ENCODE results near the gene NACAD.
A peak's percentile ranks its signal among the peaks of the same experiment; 100 is the strongest.
"Not testable (repeated sequence)": the region's sequence is repeated elsewhere in the genome, so short reads cannot be mapped to it uniquely, and the experiment has no call there.

Gene NACAD

DNA sequence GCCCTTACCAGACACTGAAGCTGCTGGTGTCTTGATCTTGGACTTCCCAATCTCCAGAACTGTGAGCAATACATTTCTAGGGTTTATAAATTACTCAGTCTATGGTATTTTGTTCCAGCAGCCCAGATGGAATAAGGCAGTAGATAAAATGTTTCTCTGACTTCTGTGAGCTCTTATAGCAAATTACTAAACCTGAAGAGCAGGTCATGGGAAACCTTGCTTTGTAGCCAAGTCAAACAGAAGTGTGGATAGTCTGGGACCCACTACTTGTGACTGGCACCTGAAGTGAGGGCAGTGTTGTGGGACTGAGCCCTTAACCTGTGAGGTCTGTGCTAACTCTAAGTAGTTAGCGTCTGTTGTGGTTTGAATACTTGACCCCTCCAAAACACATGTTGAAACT, 27.3 kb upstream of the NACAD start:
- DNase-seq, result no peak

DNA sequence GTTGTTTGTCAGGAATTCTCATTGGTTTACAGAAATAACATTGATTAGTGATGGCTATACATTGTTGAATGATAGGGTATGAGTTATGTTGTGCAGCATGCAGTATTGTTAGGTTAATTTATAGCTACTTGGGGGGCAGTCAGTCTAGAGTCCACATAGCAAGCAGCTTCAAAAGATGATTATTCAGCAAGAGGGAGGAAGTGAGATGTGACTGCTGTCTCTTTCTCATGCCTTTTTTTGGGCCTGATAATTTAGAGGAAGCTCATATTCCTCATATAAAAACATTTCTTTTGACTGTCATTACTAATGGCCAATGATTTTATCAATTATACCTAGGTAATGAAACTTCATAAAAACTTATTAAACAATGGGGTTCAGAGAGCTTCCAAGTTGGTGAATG, 26.2 kb upstream of the NACAD start:
- no peak for DNase-seq

DNA sequence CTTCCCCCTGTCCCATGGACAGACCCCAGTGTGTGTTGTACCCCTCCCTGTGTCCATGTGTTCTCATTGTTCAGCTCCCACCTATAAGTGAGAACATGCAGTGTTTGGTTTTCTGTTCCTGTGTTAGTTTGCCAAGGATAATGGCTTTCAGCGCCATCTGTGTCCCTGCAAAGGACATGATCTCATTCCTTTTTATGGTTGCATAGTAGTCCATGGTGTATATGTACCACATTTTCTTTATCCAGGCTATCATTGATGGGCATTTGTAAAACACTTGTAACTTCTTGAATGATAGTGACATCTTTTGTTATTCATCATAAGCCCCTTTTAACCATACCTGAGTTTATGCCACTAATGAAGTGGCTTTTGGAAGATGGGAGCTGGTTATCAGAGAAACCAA, 25.5 kb upstream of the NACAD start:
- DNase-seq, result not testable (repeated sequence)

DNA sequence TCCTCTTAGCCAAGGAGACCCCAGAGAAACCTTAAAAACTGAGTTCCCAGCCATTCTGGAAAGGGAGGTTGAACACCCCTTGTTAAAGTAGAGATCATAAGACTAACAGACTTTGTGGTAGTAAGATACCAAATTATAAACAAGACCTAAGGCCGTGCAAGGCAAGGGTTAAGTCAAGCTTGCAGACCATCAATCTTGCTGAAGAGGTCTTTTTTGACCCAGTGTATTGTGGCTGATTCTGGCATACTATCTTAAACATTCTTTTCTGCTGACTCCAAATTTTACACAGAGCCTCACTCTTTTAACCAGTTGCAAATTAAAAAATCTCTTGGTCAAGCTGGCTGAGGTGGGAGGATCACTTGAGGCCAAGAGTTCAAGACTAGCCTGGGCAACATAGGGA, 23.9 kb upstream of the NACAD start:
- DNase-seq, result no peak

DNA sequence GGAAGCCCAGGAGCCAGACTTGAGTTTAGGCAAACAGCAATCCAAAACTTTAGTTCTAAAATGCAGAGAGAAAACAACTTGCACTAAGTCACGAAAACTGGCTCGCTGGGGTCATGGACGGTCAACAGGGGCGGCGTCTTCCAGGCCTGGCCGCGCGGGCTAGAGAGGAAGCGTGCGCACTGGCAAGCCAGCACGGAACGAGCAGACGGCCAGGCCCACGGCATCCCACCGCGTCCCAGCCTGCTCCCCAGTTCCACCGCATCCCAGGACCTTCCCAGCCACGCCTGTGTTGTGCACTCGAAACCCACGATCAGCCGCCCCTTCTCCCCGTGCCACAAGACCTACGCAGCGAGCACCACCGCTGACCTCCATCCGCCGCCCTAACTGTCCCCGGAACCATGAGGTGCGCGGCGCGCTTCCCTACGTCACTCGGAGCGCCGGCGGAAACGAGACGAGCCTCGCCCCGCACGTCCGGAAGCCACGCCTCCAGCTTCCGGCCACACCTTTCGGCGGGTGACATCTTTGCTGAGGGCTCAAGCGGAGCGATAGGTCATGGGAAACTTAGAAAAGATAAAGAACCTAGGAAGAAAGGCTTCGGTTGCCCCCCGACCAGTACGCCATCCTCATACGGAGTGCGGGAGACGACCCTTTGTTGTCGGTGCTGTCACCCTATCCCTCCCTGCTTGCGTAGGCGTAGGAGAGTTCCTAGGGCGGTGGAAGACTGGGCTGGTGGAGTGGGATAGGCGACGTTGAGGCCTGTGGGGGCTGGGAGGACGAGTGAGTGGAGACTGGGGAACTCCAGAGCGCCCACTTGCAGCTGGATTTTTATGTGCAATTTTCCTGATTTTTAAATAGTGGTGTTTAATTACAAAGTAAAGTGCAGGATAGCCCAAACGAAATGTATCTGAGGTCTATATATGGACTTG, 22.8 kb upstream of the NACAD start, which contains the start of gene TBRG4:
TBRG4 (minus strand) TSS at position 400 of the 926 bp plus-strand sequence. CDS start 2,460 bp downstream, outside the sequence.
- peak; percentile 92 for DNase-seq

DNA sequence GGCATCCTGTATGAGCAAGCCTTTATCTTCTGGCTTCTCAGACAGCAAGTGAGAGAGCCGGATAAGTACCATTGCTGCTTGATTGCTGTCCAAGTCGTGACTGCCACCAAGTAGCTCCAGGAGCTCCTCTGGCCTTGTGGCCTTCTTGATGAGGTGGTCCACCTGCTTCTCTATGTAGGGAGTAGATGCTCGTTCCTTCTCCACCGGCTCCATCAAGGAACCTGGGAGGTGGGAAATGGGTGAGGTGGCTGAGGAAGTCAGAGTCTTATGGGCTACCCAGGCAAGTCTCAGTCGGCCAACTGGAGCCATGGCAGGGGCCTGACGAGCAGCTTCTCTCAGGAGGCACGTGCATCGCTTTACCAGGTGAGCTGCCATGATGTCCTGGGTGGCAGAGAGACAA, 20.1 kb upstream of the NACAD start:
- no peak for DNase-seq

DNA sequence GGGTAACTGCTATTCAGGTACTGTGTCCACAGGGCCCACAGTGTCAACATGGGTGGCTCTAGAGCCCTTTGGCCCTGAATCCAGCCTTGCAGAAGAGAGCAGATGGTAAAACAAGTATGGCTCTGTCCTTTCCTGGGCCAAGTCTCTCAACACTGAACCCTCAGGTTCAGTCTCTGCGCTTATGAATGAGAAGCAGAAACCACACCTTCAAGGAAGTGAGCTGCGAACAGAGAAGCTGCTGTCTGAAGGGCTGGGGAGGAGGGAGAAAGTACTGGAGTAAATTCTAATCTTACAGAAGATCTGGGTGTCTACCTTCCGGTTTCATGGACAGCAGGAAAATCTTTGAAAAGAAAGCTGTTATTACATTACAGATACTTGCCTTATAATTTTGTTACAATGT, 18.6 kb upstream of the NACAD start:
- no peak for DNase-seq

DNA sequence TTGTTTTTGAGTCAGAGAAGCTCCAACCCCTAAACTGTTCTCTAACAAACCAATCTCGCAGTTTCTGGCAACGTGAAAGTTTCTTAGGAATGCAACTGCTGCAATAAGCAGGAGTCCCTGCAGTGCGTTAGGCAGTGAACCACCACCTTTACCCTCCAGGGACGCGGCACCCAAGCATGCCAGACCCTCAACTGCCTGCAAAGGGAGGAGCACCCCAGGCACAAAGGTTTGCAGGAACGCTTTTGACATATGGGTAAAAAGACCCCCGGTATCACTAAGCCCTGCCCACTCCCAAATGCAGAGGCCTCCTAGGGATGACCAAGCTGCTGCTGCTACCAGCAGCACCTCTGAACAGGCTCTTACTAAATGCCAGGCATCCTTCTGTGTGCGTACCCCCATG, 18.1 kb upstream of the NACAD start:
- no peak for DNase-seq

DNA sequence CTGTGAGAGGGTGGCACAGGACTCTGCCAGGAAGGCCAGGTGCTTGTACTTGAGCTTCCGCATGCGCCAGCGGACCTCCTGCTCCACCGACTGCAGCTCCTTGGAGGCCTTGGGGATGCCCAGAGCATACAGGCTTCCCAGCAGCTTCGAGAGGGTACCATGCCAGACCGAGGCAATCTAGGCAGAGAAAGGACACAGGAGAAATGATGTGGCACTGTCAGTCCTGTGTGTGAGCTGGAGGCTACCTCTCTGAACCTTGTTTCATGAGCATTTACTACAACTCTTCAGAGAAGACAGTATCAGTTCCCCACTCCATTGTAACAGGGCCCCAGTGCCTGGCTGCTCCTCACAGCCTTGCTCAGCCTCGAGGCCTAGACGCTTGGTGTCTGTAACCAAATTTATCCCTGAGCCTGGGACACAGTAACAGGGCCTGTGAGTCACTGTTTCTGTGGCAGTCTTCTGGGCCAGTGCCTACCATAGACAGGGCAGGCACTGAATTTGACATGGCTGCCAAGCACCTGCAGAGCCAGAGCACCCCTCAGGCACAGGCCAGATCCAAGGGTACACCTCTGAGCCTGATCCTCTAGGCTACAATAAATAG, 16.9 kb upstream of the NACAD start:
- no peak for DNase-seq

DNA sequence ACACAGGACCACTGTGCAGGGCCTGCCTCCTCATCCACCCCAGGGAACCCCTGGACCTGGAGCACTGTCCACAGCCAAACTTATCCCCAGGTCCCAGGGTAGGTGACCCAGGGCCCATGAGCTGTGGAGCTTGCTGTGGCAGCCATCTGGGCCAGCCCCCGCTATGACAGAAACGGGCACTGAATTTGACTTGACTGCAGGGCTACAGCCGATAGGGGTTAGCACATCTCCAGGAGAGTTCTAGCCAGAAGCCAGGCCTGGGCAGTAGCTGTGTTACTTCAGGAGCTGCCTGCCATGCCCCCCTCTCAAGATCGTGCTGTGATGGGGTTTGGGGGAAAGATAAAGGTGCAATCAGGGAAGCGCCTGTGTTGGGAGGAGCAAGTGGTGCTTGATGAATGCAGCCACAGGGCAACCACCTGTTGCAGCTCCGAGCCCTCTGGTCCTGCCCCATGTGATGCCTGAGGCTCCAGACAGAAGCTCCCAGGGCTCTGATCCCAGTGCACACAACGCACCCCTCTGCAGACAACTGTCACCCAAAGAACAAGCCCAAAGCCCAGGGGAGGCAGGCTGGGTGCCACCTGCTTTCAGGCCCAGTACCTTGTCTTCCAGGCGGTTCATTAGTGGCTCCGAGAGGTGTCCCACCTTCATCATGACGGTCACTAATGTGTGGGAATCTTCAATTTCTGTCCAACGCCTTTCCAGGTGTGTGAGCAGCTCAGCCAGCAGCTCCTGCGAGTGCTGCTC, 16.2 kb upstream of the NACAD start:
- DNase-seq, result no peak

DNA sequence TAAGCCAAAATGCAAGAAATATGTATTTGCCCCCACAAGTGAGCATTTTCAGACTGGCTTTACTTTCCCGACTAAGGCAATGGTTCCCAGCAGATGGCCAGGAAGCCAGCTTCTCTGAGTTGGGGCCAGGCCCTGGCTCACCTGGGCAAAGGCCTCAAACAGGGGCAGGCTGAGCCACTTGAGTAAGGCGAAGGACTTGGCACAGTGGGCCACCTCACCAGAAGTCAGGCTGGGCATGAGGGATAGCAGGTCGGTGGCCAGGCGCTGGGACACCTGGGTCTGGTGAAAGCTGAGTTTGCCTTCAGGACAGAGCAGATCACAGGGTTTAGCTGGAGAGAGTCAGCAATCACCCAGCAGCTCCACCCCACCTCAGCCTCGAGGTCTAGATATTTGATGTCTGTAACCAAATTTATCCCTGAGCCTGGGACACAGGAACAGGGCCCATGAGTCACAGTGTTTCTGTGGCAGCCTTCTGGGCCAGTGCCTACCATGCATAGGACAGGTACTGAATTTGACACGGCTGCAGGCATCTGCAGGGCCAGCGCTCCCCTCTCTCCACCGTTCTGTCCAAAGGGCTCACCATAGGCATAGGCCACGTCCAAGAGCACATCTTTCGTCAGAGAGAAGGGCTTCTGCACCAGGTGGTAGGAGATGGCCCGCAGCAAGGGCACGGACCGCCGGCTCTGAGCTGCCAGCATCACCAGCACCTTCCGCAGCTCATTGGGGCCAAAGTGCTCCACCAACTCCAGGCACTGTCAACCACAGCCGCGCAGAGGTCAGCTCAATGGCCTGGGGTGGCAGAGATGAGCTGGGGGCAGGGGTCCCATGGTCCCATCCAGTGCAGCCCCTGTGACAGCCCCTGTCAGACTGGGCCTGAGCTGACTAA, 15.4 kb upstream of the NACAD start:
- DNase-seq, result no peak

DNA sequence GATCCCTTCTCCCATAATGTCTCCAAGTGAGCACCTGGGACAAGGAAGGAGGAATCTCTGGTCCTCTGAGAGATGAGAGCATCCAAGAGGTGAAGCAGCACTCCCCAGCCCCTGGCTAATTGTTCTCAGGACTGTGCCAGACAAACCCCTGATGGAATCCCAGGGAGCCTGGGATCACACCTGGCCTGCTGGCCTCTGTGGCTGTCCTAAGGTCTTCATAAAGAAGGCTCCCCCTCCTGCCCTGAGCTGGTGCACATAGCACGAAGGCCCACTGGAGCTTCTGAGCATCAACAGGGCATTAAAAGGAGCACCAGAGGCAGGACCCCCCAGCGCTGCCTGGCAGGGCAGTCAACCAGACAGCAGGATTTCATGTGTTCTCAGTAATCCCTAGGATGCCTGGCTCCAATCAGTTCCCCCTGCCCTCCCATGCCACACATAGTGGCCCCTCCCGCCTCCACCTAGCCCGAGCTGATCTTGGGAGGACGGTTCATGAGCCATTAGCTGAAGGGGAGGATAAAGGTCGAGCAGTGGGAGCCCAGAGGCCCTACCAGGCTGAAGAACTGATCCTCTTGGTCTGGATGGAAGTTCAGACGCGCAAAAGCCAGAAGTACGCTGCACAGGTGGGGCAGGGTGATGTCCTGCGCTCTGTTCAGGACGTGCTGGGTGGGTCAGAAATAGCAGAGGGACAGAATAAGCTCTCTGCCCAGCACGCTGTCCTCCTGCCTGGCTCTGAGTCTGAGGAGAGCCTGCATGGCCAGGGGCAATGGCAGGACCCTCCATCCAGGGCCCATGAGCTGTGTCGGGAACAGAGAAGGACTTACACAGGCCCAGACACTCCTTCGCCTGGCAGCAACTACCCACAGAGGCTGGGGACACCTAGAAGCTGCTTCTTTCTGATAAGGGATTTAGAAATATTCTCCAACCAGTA, 14.3 kb upstream of the NACAD start:
- DNase-seq, result no peak

DNA sequence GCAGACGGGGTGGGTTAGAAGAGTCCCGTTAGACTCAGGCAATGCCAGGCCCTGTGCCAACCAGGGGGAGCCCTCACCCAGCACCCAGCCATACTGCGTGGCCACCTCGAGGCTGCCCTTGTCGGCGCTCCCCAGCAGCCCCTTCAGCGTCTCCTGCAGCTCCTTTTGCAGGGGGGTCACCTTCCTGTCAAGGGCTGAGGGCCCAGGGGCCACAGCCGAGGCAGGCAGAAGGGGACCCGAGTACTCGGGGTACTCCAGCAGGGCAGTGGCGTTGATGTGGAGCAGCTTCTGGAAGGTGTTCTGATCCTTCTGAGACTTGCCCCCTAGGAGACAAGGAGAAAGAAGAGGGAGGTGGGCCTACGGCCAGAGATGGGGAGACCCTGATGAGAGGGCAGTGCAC, 13.0 kb upstream of the NACAD start:
- no peak for DNase-seq

DNA sequence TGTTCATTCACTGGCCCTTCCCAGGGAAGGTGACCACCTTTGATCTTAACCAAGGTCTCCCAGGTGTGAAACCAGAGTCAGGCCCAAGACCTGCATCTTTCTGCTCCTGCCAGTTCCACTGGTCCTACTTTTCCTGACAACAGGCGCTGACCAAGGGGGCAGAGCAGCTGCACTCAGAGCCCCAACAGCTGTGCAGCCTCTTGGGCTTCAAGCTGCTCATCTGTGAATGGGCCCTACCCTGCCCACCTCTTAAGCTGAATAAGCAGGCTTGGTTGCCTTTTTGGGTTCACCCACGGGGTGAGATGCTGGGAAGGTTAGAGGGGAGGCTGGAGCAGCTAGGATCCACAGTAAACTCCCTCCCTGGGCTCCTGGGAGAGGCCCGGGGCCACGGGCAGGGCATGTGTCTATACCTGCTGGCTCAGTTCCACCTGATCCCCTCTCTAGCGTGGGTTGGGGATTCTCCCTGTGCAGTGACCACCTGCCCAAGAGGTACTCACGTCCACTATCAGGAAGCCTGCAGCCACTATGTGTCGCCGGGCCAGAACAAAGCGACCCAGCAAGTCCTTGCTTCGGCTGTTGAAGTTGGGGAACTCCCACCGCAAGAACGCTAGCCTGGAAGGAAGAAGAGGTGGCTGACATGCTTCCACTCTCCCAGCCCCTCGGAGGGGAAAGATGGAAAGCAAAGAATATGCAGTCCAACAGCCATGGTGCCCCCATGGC, 12.2 kb upstream of the NACAD start:
- DNase-seq, result no peak

DNA sequence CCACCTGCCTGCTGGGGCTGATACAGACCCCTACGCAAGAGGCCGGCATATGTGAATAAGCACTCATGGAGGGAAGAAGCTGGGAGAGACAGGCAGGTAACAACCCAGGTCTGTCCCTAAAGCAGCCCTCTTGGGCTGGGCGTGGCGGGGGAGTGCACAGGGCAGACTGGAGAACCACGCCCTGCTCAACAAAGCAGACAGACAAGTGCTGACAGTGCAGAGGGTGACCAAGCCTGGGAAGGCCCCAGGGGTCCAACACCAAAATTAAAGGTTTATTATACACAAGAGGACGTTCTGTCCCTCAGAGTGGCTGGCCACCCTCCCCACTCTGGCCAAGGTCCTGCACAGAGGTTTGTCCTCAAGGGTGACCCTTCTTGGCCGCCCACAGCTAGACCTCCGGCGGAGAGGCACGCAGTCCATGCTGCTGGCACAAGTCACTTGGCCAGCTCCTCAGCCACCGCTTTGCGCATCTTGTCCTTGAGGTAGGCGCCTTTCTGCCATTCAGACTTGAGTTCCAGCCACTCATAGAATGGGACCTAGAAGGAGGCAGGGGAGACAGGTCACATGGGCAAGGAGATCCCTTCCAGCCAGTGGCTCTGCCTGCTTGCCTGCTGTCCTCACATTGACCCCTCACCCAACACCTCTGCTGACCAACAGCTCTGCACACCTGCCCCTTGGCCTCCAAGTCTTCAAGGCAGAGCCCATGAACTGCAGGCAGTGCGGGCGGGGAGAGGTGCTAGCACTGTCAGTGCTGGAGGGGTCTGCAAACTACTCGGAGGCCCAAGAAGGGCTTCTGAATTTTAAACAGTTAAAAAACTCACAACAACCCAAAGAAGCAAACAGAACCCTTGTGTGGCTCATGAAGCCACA, 11.4 kb upstream of the NACAD start:
- DNase-seq, result no peak

DNA sequence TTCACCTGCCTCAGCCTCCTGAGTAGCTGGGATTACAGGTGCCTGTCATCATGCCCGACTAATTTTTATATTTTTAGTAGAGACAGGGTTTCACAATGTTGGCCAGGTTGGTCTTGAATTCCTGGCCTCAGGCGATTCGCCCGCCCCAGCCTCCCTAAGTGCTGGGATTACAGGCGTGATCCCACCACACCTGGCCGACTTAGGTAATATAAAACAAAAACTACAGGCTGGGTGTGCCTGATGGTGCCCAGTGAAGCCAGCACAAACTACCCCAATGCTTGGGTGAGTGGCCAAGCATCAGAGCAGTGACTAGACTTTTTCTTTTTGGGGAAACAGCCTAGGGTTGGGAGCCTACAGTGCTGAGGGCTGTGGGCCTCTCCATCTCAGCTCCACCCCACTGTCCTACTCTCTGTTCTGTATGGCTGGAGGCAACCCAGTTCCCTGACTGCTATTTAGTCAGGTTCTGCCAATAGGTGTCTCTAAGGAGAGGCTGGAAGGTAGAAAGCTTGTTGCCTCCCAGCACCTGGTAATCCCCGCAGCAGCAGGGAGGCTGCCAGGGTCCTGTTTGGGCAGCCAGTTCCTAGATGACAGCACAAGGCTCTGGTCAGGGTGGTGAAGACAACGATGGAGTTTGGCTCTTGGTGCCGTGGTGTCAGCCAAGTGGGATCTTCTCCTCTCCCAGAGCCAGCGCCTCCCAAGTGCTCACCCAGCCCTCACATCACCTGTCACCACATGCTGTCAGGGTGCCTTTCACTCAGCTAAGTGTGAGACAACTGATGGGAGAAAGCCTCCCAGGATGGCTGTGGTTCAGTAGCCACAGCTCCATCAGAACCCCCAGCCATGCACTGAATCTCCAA, 10.4 kb upstream of the NACAD start:
- DNase-seq, result no peak

DNA sequence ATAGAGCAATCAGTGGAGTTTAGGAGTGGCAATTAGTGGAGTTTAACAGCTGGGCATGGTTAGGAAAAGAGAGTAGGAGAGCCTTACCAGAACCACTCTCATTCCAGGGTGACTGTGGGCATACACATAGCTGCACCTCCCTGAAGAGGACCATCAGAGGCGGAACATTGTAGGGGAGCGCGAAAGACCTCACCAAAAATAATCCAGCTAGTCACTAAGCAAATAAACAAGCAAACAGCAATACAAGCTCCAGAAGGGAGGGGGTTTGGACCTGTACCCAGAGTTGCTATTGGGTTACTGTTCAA, 4.1 kb upstream of the NACAD start:
- no peak for DNase-seq

DNA sequence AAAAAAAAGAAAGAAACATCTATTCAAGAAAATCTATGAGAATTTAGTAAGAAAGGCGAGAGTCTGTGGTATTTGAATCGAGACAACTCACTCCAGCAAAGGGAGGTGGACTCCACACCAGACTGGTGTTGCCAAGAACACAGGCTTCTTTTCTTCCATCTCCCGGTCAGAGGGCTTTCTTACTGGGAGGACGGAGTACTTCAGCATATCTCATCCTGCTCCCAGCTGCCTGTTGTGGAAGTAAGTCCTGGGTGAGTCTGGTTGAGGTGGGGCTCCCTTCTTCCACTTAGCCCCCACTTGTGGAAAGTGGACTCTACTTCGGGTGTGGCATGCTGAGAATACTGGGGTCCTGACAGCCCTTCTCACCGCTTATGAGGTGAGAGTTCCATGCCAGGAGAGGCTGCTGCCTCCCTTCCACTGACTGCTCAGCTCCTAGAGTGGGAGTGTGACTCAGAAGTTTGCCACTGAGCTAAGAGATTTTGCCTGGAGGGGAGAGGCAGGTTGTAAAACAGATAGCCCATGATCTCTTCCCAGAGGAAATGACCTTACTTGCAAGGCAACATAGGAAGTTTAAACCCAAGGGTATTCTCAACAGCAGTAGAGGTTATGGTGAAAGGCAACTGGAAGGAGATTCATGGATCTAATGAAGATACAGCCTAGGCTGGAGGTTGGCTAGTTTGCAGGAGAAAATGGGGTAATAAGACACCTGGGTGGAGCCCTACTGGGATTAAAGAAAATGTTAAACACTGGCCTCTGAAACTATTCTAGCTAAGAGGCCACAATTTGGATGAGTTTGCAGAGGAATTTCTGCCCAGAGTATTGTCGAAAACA, 3.5 kb upstream of the NACAD start:
- DNase-seq, result no peak

All from NCI-H1694 treated with DMSO at 0.1 percent for 48 hours (cell line).